ENCODE data around the gene ERP27.

The ERP27 gene

DNA sequence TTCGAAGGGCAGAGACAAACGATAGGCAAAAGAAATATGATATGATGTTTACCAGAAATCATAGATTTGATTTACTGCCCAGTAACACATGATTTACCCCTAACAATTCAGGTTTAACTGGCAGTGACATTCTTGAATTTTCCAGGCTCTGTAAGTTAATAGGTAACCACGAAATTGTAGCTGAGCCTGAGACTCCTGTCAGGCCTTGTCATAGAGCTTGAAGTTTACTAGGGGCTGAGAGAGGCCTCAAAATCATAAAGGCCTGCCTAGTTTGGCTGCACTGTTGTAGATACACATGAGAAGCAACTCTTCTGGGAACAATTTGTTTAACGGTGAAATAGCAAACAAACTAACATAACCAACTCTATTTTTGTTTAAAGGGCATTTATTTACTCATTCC, 3.3 kb downstream of the ERP27 start:
- no peak for DNase-seq (ENCODE audit: low spot score)

DNA sequence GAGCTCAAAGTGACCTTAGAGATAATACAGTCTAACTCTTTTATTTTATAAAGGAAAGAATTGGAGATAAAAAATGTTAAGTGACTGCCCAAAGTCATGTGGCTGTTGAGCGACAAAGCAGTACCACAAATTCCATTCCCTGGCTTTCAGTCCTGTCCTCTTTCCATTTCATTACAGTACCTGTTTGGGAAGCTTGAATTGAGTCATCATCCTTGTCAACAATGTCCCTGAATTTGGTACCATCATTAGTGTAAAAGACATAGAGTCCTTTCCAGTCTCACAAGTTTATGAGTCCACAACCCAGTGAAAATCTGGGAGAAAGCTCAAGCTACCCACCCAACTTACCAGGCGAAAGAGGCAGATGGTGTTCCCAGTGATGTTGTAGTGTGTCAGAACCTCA, 3.8 kb downstream of the ERP27 start:
- DNase-seq (ENCODE audit: low spot score), result no peak

- DNase-seq (ENCODE audit: low spot score), result no peak
These were observed 6.4 kb downstream of the ERP27 start for GRCh38 chr12:14931791-14932560.

GRCh38 chr12:14931359-14931758, 7.0 kb downstream of the ERP27 start:
- DNase-seq (ENCODE audit: low spot score), result no peak

DNA sequence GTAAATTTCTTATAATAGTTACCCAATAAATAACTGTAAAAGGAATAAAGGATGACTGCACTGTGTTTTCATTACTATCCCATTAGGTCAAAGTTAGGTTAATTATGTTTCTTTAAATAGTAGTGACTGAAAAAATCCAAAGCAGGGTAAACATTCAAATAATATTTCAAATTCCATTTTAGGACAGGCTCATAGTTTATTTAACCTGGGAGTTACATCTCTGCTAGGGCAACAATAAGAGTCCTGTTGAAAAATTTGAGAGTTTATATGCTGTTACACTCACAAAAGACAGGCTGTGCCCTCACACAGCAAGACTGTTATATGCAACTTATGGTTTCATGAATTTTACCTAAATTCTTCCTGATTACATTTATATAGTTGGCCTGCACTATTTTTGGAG, 8.0 kb downstream of the ERP27 start:
- DNase-seq (ENCODE audit: low spot score), result no peak

DNA sequence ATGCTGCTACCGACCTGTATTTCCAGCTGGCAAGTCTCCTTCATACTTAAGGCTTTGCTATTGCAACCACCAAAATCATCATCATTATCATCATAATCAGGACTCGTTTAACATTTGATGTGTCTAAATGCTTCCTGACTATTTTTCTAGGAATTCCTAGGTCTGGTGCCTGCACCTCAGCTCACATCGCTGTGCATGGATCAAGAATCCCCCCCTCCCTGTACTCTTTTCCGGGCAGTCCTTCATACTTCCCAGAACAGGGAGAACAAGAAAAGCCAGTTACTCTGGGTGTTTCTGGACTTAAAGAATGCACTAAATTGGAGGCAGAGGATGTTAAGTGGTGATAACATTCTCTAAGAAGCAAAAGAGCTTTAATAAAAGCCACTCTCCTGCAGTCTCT, 9.4 kb downstream of the ERP27 start:
- no peak for DNase-seq (ENCODE audit: low spot score)

DNA sequence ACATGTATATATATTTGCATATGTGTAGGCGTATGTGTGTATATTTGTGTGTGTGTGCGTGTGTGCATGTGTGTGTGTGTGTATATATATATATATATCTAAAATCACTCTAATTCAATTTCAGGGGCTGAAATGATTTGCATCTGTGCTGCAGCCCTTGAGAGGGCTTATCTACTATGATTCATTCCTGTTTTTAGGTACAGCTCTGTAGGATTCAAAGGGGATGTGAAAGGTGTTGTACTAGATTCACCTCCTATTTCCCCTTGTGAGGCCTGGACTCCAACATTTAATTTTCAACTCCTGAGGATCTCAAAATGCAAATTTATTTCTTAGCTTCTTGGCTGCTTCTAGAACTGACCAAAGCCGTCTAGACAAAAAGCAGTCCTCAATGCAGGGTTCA, 11.1 kb downstream of the ERP27 start:
- no peak for DNase-seq (ENCODE audit: low spot score)

DNA sequence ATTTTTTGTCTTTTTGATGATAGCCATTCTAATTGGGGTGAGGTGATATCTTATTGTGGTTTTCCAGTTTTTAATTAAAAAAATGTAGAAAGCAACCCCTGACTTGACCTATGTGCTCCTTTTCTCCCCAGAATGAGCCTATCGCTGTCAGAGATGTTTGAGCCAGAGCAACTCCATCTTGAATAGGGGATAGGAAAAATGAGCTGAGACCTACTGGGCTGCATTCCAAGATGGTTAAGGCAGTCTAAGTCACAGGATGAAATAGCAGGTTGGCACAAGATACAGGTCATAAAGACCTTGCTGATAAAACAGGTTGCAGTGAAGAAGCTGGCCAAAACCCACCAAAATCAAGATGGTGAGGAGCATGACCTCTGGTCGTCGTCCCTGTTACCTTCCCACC, 13.8 kb downstream of the ERP27 start:
- DNase-seq (ENCODE audit: low spot score), result no peak

- DNase-seq (ENCODE audit: low spot score), result no peak
These were observed 14.4 kb downstream of the ERP27 start for GRCh38 chr12:14923944-14924343.

DNA sequence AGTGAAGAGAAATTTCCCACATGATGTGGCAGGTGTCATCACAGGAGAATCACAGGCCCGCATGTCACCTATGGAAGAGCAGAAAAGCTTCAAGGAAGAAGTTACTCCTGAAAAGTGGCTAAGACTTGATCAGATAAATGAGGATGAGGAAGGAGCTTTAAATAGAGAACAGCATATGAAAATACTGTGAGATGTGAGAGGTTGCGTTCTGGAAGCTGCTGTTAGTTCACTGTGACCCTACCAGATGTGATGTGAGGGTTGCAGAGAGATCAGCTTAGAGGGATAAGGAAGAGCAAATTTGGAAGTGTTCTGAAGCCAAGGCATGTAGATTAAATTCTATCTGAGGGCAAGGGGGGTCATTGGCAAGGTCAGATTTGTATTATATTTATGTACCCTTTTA, 17.1 kb downstream of the ERP27 start:
- no peak for DNase-seq (ENCODE audit: low spot score)

DNA sequence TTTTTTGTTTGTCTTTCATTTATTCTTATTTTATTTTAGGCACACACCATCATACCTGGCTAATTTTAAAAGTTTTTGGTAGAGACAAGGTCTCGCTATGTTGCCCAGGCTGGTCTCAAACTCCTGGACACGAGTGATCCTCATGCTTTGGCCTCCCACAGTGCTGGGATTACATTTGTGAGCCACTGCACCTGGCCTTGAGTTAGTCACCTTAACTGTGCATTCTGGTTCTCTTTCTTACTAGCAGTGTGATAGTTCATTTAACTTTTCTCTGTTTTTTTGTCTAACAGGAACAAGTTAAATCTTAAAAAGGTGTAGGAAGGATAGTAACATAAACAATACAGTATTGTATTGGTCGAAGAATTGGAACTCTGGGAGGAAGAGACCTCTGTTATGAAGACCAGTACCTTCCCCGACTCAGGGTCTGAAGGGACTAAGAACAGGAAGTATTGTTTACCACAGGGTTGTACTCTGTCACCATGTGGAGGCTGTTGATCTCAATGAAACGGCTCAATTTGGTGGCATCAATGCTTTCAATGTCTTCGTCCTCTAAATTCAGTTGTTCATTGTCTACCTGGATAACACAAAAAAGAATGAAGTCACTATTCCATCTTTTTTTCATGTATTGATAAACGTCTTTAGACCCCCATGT, 17.7 kb downstream of the ERP27 start:
- DNase-seq (ENCODE audit: low spot score), result no peak

- no peak for DNase-seq (ENCODE audit: low spot score)
These were observed 18.9 kb downstream of the ERP27 start for GRCh38 chr12:14919455-14919854.

DNA sequence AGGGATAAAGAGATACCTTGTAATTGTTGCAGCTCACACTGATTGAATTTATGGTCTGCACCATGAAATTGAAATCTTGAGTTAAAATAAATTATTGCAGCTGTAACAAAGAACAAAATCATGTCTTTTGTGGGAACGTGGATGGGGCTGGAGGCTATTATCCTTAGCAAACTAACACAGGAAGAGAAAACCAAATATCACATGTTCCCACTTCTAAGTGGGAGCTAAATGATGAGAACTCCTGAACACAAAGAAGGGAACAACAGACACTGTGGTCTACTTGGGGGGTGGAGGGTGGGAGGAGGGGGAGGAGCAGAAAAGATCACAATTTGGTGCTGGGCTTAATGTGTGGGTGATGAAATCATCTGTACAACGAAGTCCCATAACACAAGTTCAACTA, 22.6 kb downstream of the ERP27 start:
- no peak for DNase-seq (ENCODE audit: low spot score)

GRCh38 chr12:14913381-14913781, 25.0 kb downstream of the ERP27 start:
- DNase-seq (ENCODE audit: low spot score), result no peak

GRCh38 chr12:14911131-14911530, 27.2 kb downstream of the ERP27 start:
- no peak for DNase-seq (ENCODE audit: low spot score)

DNA sequence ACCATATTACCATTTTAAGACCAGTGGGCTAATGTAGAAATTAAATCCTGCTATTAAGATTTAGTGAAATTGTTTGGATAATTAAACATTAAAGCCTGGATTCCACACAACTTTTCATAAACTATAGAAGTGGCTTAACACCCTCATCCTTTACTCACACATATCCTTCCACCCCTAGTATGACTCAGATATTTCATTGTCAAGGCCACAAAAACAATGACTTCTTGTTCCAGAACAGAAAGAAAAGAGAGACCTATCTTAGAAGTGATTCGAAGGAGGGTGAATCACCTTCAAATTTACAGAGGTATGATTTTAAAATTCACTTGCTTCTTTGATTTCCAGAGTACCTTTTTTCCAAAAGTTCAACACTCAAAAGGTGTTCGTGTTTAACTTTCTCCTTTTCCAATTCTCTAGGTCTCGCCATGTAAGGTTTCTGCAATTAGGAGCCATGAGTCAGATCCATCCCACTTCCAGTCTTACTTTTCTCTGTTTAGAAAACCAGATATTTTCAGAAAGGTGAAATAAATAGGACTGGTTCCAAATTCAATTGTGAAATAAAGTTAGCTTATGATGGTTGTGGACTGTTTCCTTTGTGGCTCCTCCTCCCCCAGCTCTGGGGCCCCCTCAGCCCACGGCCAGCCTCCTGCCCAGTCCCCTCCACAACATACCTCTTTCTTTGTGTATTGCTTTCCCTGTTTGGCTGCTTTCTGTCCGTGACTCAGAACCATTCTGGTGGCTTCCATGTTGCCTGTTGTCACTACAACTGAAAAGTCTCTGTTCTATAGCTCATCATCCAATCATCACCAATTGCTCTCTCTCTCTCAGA, 28.0 kb downstream of the ERP27 start:
- no peak for DNase-seq (ENCODE audit: low spot score)

- DNase-seq (ENCODE audit: low spot score), result no peak
These were observed 30.4 kb downstream of the ERP27 start for GRCh38 chr12:14907953-14908352.

DNA sequence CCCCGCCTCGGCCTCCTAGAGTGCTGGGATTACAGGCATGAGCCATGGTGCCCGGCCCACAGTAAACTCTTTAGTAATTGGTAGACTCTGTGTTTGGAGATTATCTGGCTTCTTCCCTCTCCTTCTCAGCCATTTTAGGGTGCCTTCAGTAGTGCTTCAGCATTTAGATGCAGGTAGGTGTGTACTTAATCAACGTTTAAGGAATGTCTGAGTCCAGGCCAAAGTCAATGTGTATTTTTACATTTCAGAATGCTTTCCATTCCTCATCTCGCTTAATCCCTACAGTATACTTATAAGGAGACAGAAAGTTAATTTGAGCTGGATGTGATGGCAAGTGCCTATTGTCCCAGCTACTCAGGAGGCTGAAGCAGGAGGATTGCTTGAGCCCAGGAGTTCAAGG, 32.2 kb downstream of the ERP27 start:
- no peak for DNase-seq (ENCODE audit: low spot score)

DNA sequence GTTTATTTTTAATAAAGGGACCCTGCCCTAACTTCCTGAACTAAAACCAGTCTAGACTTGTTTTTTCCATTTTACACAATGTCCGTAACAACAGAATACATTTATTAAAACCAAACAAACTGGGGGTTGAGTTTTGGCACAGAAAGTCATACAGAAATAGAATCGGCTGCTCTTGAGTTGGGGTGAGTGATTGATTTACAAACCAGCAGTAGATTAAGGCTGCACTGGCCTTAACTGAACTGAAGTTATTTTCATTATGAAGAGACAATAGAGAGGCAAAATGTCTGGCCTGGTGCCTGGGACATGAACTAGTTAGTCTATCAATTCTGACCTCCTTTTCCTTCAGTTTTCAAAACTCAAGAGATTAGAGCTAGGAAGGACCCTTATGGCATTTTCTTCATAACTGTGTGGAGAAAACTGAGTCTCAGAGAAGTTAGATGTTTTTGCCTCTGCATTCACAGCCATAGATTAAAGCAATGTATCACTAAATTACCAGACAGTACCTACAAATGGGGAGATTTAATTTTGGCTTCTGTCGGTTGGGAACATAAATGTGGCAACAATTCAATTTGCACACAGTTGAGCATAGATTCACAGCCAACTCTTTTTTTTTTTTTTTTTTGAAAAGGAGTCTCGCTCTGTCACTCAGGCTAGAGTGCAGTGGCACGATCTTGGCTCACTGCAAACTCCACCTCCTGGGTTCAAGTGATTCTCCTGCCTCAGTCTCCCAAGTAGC, 32.9 kb downstream of the ERP27 start:
- no peak for DNase-seq (ENCODE audit: low spot score)

DNA sequence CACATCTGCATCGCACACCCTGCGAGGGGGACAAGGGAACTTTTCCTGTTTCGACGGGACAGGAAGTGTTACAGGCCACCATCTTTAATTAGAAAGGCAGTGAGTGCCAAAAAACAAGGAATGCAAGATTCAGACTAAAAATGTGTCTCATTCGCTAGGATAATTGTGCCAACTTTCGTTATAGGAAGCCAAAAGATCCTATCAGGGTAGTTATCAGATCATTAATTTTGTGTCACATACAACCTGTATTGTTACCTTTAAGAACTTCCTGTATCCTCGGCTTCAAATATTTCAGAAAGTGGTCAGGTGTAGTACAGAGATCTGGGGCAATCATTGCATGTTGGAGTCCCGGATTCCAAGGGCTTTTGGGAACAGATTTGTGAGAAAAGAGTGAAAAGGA, 33.5 kb downstream of the ERP27 start:
- no peak for DNase-seq (ENCODE audit: low spot score)

GRCh38 chr12:14903386-14904098, 34.8 kb downstream of the ERP27 start:
- DNase-seq (ENCODE audit: low spot score), result no peak

- DNase-seq (ENCODE audit: low spot score), result no peak
These were observed 35.9 kb downstream of the ERP27 start for GRCh38 chr12:14902465-14902864.

Measured in hepatic stellate cell (primary cell).